ENCODE data around the gene NPS.

GRCh38 chr10:127578259-127578960 is 29.3 kb downstream of the NPS start:
- TF ChIP-seq POLR2A (IDR thresholded peaks at IDR 0.05): no peak
- no peak for TF ChIP-seq CTCF (IDR thresholded peaks at IDR 0.05)

Data from testis (tissue), 2 donors.